ENCODE results near the gene SUCLG2. TPM values are rescaled to one million over a fixed set of nuclear protein-coding genes. Genes with fewer than 3 reads are reported as not detected.

Gene SUCLG2
- total RNA-seq, 1 donor, result 56.8 TPM

DNA sequence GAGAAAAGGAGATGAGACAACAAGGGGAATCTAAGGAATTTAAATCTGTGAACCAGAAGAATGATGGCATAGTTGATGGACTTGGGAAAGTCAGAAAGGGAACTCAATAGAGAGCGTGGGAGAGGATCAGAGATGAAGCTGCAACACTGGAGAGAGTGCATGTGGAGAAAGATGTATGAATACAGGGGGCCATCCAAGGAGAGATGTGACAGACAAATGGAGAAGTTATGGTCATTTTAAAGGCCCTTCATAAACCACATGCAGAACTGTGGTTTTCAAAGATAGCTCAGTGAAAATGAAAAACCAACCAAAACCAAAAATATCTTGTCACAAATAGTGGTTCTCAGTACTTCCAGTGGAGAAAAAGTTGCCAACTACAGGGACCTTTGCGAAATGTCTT, 265.2 kb downstream of the SUCLG2 start:
- no peak overlapping the region for H3K4me3 ChIP-seq (ENCODE audit: insufficient read depth, low read length)
- no peak for TF ChIP-seq CTCF (IDR thresholded peaks at IDR 0.05; ENCODE audit: extremely low read depth, low read depth, low read length)
- no peak for DNase-seq (ENCODE audit: insufficient read length, low spot score, missing footprints)
- H3K79me2 ChIP-seq (ENCODE audit: insufficient read depth, low read length), result no peaks in the 10 kb centered on the region
- peaks cover 10% of the 10 kb centered on the region for H3K4me1 ChIP-seq (ENCODE audit: insufficient read depth, low read length)
- no peaks in the 10 kb centered on the region for H3K36me3 ChIP-seq (ENCODE audit: insufficient read depth, low read length)
- H3K27ac ChIP-seq (ENCODE audit: low read depth, low read length), result no peak overlapping the region
- no peaks in the 10 kb centered on the region for H3K9me3 ChIP-seq (ENCODE audit: low read depth, low read length)
- peaks cover 9% of the 10 kb centered on the region for H4K20me1 ChIP-seq (ENCODE audit: insufficient read depth, low read length)
- no peaks in the 10 kb centered on the region for H3K27me3 ChIP-seq (ENCODE audit: insufficient read depth, low read length)
- H3K4me2 ChIP-seq (ENCODE audit: insufficient read depth, low read length), result no peak overlapping the region
- no peak overlapping the region for H2AFZ ChIP-seq (ENCODE audit: low read length)

DNA sequence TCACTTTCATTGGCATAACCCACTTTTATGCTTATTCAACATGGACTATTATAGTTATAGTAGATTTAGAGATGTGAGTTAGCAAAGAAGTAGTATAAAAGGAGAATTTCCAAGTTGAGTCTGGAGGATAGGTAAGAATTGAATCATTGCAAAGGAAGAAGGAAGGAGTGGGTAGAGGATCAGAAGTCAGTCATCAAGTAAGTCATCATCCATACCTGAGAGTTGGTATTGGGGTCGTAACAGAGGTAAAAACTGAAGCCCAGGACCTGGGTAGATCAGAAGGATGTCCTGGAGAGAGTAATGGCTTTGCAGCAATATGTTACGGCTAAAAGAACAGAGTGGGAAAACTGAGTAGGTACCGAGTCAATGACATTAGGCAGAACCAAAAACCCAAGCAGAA, 265.7 kb downstream of the SUCLG2 start:
- Histone ChIP-seq H3K4me2 (ENCODE audit: insufficient read depth, low read length) (no peak overlapping the region), H3K4me1 (ENCODE audit: insufficient read depth, low read length) (peaks cover 10% of the 10 kb centered on the region), H3K4me3 (ENCODE audit: insufficient read depth, low read length) (no peak overlapping the region), H3K9me3 (ENCODE audit: low read depth, low read length) (no peaks in the 10 kb centered on the region), H3K79me2 (ENCODE audit: insufficient read depth, low read length) (no peaks in the 10 kb centered on the region), H4K20me1 (ENCODE audit: insufficient read depth, low read length) (peaks cover 9% of the 10 kb centered on the region), H3K27ac (ENCODE audit: low read depth, low read length) (no peak overlapping the region), H2AFZ (ENCODE audit: low read length) (no peak overlapping the region), H3K27me3 (ENCODE audit: insufficient read depth, low read length) (no peaks in the 10 kb centered on the region), H3K36me3 (ENCODE audit: insufficient read depth, low read length) (no peaks in the 10 kb centered on the region)
- no peak for DNase-seq (ENCODE audit: insufficient read length, low spot score, missing footprints)
- TF ChIP-seq CTCF (IDR thresholded peaks at IDR 0.05; ENCODE audit: extremely low read depth, low read depth, low read length), result no peak

- DNase-seq (ENCODE audit: insufficient read length, low spot score, missing footprints), result no peak
These were observed 268.0 kb downstream of the SUCLG2 start for GRCh38 chr3:67386451-67386850.

GRCh38 chr3:67384760-67385397, 269.5 kb downstream of the SUCLG2 start:
- H3K4me1 ChIP-seq (ENCODE audit: insufficient read depth, low read length), result peaks cover 10% of the 10 kb centered on the region
- H3K79me2 ChIP-seq (ENCODE audit: insufficient read depth, low read length), result no peaks in the 10 kb centered on the region
- no peak overlapping the region for H3K4me3 ChIP-seq (ENCODE audit: insufficient read depth, low read length)
- peak; percentile 42 for DNase-seq (ENCODE audit: insufficient read length, low spot score, missing footprints)
- H3K9me3 ChIP-seq (ENCODE audit: low read depth, low read length), result no peaks in the 10 kb centered on the region
- H3K27me3 ChIP-seq (ENCODE audit: insufficient read depth, low read length), result no peaks in the 10 kb centered on the region
- H3K4me2 ChIP-seq (ENCODE audit: insufficient read depth, low read length), result no peak overlapping the region
- peaks cover 14% of the 10 kb centered on the region for H4K20me1 ChIP-seq (ENCODE audit: insufficient read depth, low read length)
- no peak overlapping the region for H2AFZ ChIP-seq (ENCODE audit: low read length)
- H3K27ac ChIP-seq (ENCODE audit: low read depth, low read length), result no peak overlapping the region
- no peaks in the 10 kb centered on the region for H3K36me3 ChIP-seq (ENCODE audit: insufficient read depth, low read length)
- TF ChIP-seq CTCF (IDR thresholded peaks at IDR 0.05; ENCODE audit: extremely low read depth, low read depth, low read length), result peak; percentile 68

More at GRCh38 chr3:67386451-67386850, 268.0 kb downstream of the SUCLG2 start:
- Histone ChIP-seq H3K4me1 (ENCODE audit: insufficient read depth, low read length) (peaks cover 10% of the 10 kb centered on the region), H2AFZ (ENCODE audit: low read length) (no peak overlapping the region), H3K27ac (ENCODE audit: low read depth, low read length) (no peak overlapping the region), H3K4me3 (ENCODE audit: insufficient read depth, low read length) (no peak overlapping the region), H3K4me2 (ENCODE audit: insufficient read depth, low read length) (no peak overlapping the region), H3K79me2 (ENCODE audit: insufficient read depth, low read length) (no peaks in the 10 kb centered on the region), H3K27me3 (ENCODE audit: insufficient read depth, low read length) (no peaks in the 10 kb centered on the region), H4K20me1 (ENCODE audit: insufficient read depth, low read length) (peaks cover 12% of the 10 kb centered on the region), H3K9me3 (ENCODE audit: low read depth, low read length) (no peaks in the 10 kb centered on the region), H3K36me3 (ENCODE audit: insufficient read depth, low read length) (no peaks in the 10 kb centered on the region)
- TF ChIP-seq CTCF (IDR thresholded peaks at IDR 0.05; ENCODE audit: extremely low read depth, low read depth, low read length), result no peak
